PC-3 (cell line): Measurements from ENCODE around the gene ACAD9. TPM values are rescaled to one million over a fixed set of nuclear protein-coding genes. Genes with fewer than 3 reads are reported as not detected.

ENCODE experiments used
- ATAC-seq: fragments of 200-7000 bp; cut with Tn5 transposase; 2 replicates; pipeline ENCODE4 v1.9.1; 2020; ENCODE audit warnings: mild to moderate bottlenecking, moderate library complexity
- BruUV-seq: library from RNA; stranded (reverse); fragments of 400-500 nt; replicated peaks from 2 replicates; lab custom pipeline; 2021; lab: Mats Ljungman, UMichigan
- CTCF ChIA-PET: fragments of 300-600 bp; sonication (Branson Sonifier 250); formaldehyde crosslinking; loops from one replicate; lab custom pipeline; 2022; ENCODE audit warnings: antibody characterized with exemption; lab: Charles Lee
- POLR2A ChIA-PET: fragments of 300-600 bp; sonication (Branson Sonifier 250); formaldehyde crosslinking; loops from one replicate; lab custom pipeline; 2022; ENCODE audit warnings: antibody characterized with exemption; ENCODE audit not compliant: unreplicated experiment; lab: Charles Lee
- DNase-seq: peaks from one replicate; pipeline ENCODE4 v3.0.0-alpha.2; 2015
- H2AFZ ChIP-seq: fragments of 300-600 bp; sonication (generic); 2 replicates; pipeline ENCODE4 v1.6.0; 2016; ENCODE audit warnings: antibody characterized with exemption, low read length
- H3F3A ChIP-seq: fragments of 300-600 bp; sonication (generic); one replicate; pipeline ENCODE4 v1.6.0; 2017; ENCODE audit warnings: antibody characterized with exemption, low read length, control low read depth, mild to moderate bottlenecking; ENCODE audit not compliant: unreplicated experiment
- H3K27ac ChIP-seq: fragments of 300-600 bp; sonication (generic); 2 replicates; pipeline ENCODE4 v1.5.1; 2016; ENCODE audit warnings: mild to moderate bottlenecking, low read length
- H3K27me3 ChIP-seq: fragments of 300-600 bp; sonication (generic); 2 replicates; pipeline ENCODE4 v1.6.1; 2016; ENCODE audit warnings: low read length, mixed read lengths
- H3K36me3 ChIP-seq: fragments of 300-600 bp; sonication (generic); 2 replicates; pipeline ENCODE4 v1.6.1; 2016; ENCODE audit warnings: low read depth, mixed run types, low read length, mixed read lengths
- H3K4me1 ChIP-seq: fragments of 300-600 bp; sonication (generic); 2 replicates; pipeline ENCODE4 v1.5.1; 2016; ENCODE audit warnings: low read length; ENCODE audit not compliant: insufficient read depth
- H3K4me2 ChIP-seq: fragments of 300-600 bp; sonication (generic); 2 replicates; pipeline ENCODE4 v1.6.0; 2016; ENCODE audit warnings: low read length
- H3K4me3 ChIP-seq: fragments of 300-600 bp; sonication (generic); 2 replicates; pipeline ENCODE4 v1.5.1; 2016; ENCODE audit warnings: mild to moderate bottlenecking, low read length, mixed read lengths
- H3K79me2 ChIP-seq: fragments of 300-600 bp; sonication (generic); 2 replicates; pipeline ENCODE4 v1.6.1; 2017; ENCODE audit warnings: low read length, mixed read lengths
- H3K9ac ChIP-seq: fragments of 300-600 bp; sonication (generic); 2 replicates; pipeline ENCODE4 v1.6.0; 2016; ENCODE audit warnings: mild to moderate bottlenecking, low read length
- H3K9me2 ChIP-seq: fragments of 300-600 bp; sonication (generic); replicated peaks from 2 replicates; pipeline ENCODE4 v1.6.1; 2016; ENCODE audit warnings: mixed run types, low read length, mixed read lengths
- H3K9me3 ChIP-seq: fragments of 300-600 bp; sonication (generic); 2 replicates; pipeline ENCODE4 v1.6.1; 2016; ENCODE audit warnings: low read length, mixed read lengths
- H4K20me1 ChIP-seq: fragments of 300-600 bp; sonication (generic); 2 replicates; pipeline ENCODE4 v1.6.1; 2016; ENCODE audit warnings: low read length, mixed read lengths
- EZH2 ChIP-seq: fragments of 300-600 bp; sonication (generic); IDR thresholded peaks from one replicate; pipeline ENCODE4 v1.6.1; 2017; ENCODE audit warnings: antibody characterized with exemption, mild to moderate bottlenecking, low read length; ENCODE audit not compliant: unreplicated experiment
- EZH2phosphoT487 ChIP-seq: fragments of 300-600 bp; sonication (generic); IDR thresholded peaks from 2 replicates; pipeline ENCODE4 v1.6.1; 2018; ENCODE audit warnings: mild to moderate bottlenecking, antibody characterized with exemption, low read length, borderline replicate concordance
- intact Hi-C: fragments of 100-400 bp; cut with micrococcal nuclease; formaldehyde crosslinking; loops from 2 replicates; pipeline ENCODE4 v1.9.0; 2023
- total RNA-seq: library from RNA; depleted of rRNA; stranded (reverse); fragments of >200 nt; gene quantifications from 2 replicates; pipeline ENCODE4 v1.2.3, GENCODE V29; 2014
- TF ChIP-seq, protein P1 (sequence below): fragments of 300-600 bp; sonication (generic); conservative IDR thresholded peaks from 2 replicates; pipeline ENCODE4 v1.5.1; 2017; ENCODE audit warnings: antibody characterized with exemption, low read depth, mild to moderate bottlenecking, low read length

Gene ACAD9
- total RNA-seq, 1 experiment from 2014 or later, result 38.6 TPM

DNA sequence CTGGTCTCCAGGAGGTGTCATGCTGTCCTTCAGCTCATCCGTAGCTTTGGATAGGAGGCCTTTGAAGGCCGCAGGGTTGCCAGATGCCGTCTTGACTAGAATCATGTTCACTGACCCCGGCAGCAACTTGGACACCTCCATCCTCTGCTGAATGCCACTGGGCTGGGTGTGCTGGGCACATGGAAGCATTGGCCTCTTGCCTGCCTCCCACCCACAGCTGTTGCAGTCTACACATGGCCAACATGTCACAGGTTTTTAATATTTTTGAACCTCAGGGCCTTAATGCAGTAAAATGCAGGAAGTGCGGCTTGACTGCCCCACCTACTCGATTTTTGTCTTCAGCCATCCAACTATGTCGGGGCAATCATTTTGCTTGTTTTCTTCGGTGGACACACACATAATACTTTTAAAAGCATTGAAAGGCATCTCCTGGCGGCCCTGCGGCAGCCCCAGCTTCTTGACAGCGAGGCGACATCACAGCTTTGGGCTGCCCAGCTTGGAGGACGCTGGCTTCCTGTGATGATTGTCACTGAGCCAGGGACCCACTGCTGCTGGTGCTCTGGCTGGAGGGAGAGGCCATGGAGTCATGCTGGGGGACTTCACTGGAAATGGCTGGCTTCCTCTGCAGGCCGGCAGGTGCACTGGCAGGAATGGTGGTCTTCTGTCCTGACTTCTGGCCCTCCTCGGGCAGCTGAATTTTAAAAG is 31.6 kb upstream of the ACAD9 start:
- no peak for DNase-seq
- Histone ChIP-seq H3K9me3 (no peaks in the 10 kb centered on the region), H3K4me2 (no peak overlapping the region), H3F3A (no peaks in the 10 kb centered on the region), H4K20me1 (no peaks in the 10 kb centered on the region), H3K9ac (no peak overlapping the region), H3K4me3 (no peak overlapping the region), H2AFZ (no peak overlapping the region), H3K79me2 (no peaks in the 10 kb centered on the region), H3K4me1 (no peaks in the 10 kb centered on the region), H3K9me2 (no peaks in the 10 kb centered on the region), H3K27me3 (no peaks in the 10 kb centered on the region), H3K27ac (no peak overlapping the region), H3K36me3 (no peaks in the 10 kb centered on the region)
- intact Hi-C loops, result no loop called here
- no TSS peak for BruUV-seq
- TF ChIP-seq, protein P1, sequence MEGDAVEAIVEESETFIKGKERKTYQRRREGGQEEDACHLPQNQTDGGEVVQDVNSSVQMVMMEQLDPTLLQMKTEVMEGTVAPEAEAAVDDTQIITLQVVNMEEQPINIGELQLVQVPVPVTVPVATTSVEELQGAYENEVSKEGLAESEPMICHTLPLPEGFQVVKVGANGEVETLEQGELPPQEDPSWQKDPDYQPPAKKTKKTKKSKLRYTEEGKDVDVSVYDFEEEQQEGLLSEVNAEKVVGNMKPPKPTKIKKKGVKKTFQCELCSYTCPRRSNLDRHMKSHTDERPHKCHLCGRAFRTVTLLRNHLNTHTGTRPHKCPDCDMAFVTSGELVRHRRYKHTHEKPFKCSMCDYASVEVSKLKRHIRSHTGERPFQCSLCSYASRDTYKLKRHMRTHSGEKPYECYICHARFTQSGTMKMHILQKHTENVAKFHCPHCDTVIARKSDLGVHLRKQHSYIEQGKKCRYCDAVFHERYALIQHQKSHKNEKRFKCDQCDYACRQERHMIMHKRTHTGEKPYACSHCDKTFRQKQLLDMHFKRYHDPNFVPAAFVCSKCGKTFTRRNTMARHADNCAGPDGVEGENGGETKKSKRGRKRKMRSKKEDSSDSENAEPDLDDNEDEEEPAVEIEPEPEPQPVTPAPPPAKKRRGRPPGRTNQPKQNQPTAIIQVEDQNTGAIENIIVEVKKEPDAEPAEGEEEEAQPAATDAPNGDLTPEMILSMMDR, result no peak
- TF ChIP-seq EZH2phosphoT487, result no peak
- TF ChIP-seq EZH2, result no peak
- CTCF ChIA-PET, result no interaction called here
- no peak for ATAC-seq
- POLR2A ChIA-PET, result no interaction called here

DNA sequence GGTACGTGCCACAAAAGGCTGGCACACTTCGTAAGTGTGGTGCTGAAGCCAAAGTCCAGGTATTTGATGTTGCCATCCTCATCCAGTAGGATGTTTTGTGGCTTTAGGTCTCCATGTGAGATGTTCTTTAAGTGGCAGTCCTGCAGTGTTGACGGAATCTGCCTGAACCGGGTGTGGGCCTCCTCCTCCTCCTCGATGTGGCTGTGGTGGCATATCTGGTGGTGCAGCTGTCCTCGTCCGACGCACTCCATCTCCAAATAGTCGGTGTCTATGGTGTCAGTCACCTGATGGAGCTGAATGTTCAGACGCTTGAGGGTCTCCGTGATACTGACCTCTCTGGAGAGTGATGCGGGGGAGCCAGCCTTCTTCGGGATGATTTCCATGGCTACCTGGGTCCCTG is 30.5 kb upstream of the ACAD9 start:
- Histone ChIP-seq H3K9me2 (no peaks in the 10 kb centered on the region), H3K4me2 (no peak overlapping the region), H3K9ac (no peak overlapping the region), H3K79me2 (no peaks in the 10 kb centered on the region), H3K36me3 (no peaks in the 10 kb centered on the region), H3F3A (no peaks in the 10 kb centered on the region), H2AFZ (no peak overlapping the region), H3K4me1 (no peaks in the 10 kb centered on the region), H3K9me3 (no peaks in the 10 kb centered on the region), H4K20me1 (no peaks in the 10 kb centered on the region), H3K27ac (no peak overlapping the region), H3K4me3 (no peak overlapping the region), H3K27me3 (no peaks in the 10 kb centered on the region)
- ChIA-PET POLR2A (no interaction called here), CTCF (no interaction called here)
- TF ChIP-seq EZH2, result no peak
- ATAC-seq (no peak), DNase-seq (no peak)
- no TSS peak for BruUV-seq
- intact Hi-C loops, result no loop called here

DNA sequence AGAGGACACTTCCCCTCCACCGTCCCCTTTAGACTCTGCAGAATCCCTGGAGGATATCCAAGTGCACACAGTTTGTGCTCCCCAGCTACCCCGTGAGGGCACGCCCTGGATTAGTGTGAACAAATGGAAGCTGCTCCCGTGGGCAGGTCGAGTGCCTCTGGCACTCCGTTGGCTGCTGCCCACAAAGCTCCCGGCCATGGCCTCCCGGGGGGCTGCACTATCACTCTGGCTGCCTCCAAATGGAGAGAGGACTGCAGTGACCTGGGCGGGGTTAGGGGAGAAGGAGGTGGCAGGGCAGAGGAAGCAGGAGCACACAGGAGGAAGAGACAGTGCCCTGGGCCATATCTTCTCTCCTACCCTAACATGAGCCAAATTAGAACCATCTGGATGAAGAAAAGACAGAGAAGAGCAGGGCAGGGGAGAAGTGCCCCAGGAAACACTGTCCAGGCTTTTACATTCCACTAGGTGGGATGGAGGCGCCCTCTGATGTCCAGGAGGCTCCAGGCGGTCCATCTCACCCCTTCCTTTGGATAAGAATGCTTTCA is 29.4 kb upstream of the ACAD9 start:
- BruUV-seq, result no TSS peak
- H3F3A ChIP-seq, result no peaks in the 10 kb centered on the region
- no peak overlapping the region for H3K27ac ChIP-seq
- no peak overlapping the region for H2AFZ ChIP-seq
- H3K79me2 ChIP-seq, result no peaks in the 10 kb centered on the region
- ATAC-seq, result no peak; the same call in 1 of the 2 replicates
- no peaks in the 10 kb centered on the region for H3K36me3 ChIP-seq
- no peaks in the 10 kb centered on the region for H4K20me1 ChIP-seq
- DNase-seq, result peak; percentile 3
- no peak overlapping the region for H3K9ac ChIP-seq
- no peaks in the 10 kb centered on the region for H3K27me3 ChIP-seq
- ChIA-PET CTCF (no interaction called here), POLR2A (no interaction called here)
- no peaks in the 10 kb centered on the region for H3K4me1 ChIP-seq
- H3K4me3 ChIP-seq, result no peak overlapping the region
- TF ChIP-seq, protein P1, result 0 out of 2 replicates have a peak, but pooled peaks have one; percentile 21
- TF ChIP-seq EZH2phosphoT487, result no peak
- no peak overlapping the region for H3K4me2 ChIP-seq
- 0 out of 2 replicates have a peak, but pooled peaks cover 1% of the 10 kb centered on the region for H3K9me3 ChIP-seq
- intact Hi-C loops, result no loop called here
- no peaks in the 10 kb centered on the region for H3K9me2 ChIP-seq
